HG03064 (cell line): Measurements from ENCODE around the gene GRAMD2A.
"Not testable (repeated sequence)": the region's sequence is repeated elsewhere in the genome, so short reads cannot be mapped to it uniquely, and the experiment has no call there.

Experiments
- ATAC-seq: cut with Tn5 transposase; IDR thresholded peaks from one replicate; pipeline ENCODE4 v1.9.1; 2021; ENCODE audit warnings: low read depth; ENCODE audit not compliant: unreplicated experiment

The GRAMD2A gene

DNA sequence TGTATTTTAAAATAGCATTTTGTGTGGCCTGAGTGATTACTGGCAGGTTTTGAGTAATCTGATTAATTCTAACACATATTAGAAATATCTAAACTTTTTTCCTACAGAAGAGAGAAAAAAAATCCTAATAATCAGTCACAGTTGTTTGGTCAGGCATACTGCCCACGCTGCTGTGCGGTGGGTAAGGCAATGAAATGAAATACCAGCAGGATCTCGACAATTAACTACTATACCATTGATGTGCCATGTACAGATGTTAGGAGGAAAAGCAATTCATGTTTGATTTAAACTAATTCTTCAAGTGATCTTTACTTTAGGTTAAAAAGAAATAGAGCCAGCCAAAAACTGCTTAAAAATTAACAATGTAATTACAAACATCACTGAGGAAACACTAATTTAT is 5.2 kb downstream of the GRAMD2A start:
- ATAC-seq, result no peak

DNA sequence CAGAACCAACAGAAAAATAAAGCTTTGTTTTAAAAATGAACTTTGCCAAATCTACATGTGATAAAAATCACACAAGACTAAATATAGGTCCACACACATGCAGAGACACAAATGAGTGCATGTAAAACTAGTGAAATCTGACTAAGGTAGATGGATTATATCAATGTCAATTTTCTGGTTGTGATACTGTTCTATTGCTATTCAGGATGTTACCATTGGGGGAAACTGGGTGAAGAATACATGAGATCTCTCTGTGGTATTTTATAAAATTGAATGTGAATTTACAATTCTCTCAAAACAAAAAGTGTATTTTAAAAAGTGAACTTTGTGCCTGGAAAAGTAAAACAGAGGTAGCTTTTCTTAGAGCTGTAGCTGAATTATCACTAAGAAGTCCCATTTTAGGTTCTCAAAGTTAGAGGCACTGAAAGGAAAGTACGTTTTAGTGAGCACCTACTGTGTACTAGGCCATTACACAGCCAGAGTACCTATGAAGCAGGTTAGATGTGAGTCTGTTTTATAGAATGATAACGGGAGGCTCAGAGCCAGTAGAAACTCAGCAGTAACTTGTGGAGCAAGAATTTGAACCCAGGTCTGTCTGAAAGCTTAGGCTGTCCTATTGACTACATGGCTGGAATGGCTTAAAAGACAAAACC is 8.2 kb downstream of the GRAMD2A start:
- no peak for ATAC-seq

DNA sequence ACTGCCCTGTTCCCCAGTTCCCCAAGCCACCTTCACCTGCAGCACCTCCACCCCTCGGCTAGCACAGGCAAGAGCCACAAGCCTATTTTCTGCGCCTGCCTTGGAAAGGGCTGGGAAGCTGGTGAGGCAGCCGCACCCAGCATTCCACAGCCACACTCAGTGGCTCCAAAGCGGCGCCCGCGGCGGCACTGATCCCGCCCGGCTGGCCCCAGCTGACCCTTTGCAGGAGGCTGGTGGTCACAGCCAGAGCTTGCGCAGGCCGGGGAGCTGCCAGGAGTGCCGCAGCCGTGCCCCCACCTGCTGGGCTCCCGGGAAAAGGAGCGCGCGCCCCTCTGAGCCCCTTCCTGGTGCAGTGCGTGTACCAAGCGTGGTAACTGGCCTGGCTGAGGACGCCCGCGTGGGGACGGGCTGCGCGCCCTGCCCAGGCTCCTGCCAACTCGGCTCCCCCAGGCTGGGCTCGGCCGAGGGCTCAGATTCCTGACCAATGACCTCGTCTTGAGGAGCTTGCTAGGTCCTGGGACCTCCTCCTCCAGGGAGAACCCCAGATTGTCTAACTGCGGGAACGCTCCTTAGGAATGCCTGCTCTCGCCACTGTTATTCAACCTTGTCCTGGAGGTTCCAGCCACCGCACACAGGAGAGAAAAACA is 13.3 kb downstream of the GRAMD2A start:
- ATAC-seq, result no peak

DNA sequence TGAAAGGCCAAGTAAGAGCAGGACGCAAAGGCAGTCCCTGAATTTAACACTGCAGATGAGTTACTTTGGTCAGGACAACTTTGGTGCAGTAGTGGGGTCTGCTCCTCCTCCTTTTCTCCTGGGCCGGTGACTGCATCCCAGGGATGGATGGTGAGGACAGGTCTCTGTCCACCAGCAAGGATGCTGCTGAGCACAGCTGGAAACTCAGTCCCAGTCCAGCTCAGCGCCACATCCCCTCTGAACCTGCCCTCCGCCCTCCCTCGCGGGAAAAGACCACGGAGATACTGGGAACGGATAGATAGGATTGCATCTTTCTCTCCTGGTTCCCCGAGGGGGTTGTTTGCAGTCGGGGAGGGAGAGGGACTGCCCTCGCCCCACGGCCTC is 13.8 kb downstream of the GRAMD2A start:
- ATAC-seq, result no peak

DNA sequence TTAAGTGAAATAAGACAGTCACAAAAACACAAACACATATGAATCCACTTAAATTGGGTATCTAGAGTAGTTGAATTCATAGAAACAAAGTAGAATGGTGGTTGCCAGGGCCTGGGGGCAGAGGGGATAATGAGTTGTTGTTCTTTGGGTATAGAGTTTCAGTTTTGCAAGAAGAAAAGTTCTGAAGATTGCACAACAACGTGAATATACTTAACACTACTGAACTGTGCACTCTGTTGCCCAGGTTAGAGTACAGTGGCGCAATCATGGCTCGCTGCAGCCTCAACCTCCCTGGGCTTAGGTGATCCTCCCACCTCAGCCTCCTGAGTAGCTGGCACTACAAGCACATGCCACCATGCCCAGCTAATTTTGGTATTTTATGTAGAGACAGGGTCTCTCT is 14.9 kb downstream of the GRAMD2A start:
- no peak for ATAC-seq

DNA sequence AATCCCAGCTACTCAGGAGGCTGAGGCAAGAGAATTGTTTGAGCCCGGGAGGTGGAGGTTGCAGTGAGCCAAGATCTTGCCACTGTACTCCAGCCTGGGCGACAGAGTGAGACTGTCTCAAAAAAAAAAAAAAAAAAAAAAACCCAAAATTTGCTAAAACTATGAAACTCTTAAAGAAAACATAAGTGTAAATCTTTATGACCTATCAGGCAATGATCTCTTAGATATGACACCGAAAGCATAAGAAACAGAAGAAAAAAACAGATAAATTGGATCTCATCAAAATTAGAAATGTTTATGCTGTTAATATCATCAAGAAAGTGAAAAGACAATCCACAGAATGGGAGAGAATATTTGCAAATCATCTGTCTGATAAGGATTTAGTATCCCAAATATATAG is 15.3 kb downstream of the GRAMD2A start:
- no peak for ATAC-seq

DNA sequence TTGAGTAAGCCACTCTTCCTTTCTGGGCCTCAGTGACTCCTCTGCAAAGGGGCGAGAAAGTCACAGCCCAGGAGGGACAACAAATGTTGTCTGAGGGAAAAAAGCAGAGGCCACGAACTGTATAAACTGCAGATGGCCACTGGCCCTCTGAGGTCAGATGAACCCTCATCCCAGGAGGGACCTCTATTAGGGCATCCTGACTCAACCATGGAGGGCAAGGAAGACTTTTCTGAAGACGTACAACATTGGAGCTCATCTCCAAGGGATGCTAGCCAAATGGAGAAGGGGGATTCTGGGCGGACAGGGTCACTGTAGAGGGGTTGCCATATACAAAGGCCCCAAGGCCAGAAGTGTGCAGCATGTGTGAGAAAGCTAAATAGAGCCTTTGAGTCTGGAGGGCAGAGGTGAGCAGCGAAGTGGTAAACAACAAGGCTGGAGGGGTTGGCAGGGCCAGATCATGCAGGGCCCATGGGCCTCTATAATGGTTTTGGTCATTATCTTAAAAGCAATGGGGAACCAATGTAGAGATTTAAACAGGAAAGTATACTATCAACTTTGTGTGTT is 16.7 kb downstream of the GRAMD2A start:
- ATAC-seq, result no peak

DNA sequence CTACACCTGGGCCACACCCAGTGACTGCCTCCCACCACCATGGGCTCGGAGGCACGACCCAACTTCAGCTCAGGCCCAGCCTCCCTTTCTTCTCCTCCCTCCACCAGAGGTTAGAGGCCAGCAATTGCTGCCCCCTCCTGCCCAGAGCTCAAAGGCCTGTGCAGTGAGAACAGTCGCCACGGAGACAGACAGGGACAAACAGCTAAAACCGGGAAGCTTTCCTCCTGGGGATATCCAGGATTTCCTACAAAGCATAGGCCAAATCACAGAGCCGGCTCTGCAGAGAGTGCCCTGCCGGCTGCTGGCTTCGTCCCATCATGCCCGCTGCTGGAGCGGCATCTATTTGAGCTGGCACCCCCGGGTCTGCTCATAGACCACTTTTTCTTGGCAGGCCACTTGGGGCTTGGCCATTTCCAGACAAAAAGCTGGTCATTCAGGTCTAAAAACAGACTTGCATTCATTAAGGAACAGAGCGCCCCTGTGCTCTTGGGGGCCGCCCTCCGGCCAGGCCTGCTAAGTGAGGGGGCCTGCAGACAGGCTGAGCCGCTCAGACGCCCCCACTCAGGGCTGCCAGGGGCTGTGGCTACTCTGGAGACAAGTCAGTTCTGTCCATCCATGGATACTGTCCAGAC is 17.5 kb downstream of the GRAMD2A start:
- ATAC-seq, result no peak

DNA sequence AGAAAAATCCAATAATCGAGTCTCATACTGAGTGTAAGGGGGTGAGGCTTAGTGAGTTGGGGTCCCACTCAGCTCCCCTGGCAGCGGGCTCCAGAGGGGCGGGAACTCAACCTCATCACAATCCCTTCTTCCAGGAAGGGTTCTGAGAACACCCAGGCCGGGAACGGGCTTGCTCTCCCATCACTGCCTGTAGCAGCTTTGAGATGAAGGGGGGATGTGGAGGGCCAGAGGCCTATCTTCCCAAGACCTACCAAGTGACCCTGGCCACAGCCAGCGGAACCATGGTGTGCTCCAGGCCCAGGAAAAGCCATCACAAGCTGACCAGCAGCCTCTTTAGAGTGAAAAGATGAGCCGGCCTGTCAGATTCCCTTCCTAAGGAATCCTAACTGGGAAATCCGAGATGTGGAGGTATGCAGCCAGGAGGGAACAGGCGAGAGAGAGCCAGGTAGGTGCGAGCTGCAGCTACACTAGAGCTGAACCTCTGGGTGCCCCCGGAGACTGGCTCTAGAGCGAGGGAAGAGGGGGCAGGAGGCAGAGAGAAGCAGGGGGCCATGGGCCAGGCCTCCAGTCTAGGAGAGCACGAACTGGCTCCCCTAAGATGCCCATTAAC is 18.5 kb downstream of the GRAMD2A start:
- ATAC-seq, result no peak

DNA sequence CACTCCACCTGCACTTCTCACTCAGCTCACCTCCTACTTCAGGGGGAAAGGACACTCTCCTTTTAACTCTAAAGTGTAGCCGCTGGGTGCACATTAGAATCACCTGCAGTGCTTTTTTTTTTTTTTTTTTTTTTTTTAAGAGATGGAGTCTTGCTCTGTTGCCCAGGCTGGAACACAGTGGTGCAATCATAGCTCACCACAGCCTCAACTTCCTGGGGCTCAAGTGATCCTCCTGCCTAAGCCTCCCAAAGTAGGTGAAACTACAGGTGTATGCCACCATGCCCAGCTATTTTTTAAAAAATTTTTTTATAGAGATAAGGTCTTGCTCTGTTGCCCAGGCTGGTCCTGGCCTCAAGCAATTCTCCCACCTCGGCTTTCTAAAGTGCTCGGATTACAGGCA is 20.8 kb downstream of the GRAMD2A start:
- ATAC-seq, result no peak

DNA sequence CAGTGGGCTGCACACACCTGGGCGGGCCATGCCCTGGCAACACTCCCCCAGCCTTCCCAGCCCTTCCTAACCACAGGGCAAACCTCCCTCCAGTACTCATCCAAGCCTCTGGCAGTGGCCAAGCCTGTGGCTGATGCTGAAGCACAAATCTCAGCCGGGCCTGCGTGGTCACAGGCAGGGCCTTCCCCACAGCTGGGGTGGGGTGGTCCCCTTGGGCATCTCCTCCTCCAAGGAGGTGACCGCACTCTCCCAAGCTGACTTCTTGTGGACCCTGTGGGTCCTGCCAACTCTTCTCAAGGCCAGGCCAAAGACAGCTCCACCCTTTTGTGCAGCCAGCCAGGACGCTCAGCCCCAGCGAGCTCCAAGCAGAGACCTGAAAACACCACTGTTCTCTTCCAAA is 21.4 kb downstream of the GRAMD2A start:
- ATAC-seq, result no peak

DNA sequence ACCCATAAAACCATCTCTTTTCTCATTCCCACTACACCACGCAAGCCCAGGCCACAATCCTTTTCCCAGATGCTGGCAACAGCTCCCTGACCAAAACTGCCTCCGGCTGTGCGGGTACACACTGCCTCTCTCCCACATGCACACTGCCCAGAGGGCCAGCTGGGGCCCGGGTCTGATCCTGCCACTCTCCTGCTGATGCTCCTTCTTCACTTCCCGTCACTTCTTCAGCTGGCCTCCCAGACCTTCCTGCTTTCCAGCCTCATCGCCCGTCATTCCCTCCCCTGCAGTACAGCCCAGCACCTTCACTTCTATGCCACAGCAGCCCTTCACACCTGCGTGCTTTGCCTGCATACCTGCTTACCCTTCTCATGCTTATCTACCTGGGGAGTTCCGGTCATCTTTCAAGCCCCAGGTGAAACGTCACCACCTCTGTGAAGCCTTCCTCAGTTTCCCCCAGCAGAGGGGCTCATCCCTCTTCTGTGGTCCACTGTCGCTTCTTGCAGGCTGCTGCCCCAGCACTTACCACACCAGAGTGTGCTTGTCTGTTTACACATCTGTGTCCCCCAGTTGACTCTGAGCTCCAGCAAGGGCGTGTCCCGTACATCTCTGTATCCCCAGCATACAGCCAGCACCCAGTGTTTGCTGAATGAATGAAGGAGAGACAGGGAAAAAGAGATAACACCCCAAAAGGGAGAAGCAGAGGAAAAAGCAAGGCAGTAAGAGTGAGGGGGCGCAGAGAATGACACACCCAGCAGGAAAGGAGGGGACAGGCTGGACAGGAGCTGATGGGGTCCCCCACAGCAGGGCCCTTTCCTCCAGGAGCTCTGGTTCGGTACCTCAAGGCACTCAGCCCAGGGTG is 22.2 kb downstream of the GRAMD2A start:
- no peak for ATAC-seq

DNA sequence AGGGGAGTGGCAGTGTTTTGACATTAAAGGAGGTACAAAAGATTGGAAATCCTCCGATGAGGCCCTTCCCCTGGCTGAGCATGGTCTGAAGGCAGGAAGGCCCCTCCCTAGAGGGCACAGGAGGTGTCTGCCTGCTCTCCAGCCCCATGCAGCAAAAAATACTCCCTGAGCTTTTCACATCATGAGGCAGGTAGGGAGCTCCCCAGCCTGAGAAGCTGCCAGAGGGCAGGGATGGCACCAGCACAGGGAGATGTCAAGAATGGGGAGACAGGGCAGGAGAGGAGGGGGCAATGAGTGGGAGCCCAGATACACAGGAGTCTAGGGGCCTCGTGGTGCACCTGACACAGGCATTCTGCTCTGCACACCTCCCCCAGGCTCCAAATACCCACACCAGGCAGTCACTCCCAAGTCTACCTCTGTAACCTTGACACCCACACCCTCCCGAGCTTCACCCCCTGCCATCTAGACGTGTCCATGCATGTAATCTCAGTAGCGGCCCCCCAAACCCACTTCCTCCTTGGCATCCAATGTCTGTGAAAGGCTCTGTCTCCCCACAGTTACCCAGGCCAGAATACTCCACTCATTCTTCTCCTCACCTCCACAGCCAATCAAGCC is 22.9 kb downstream of the GRAMD2A start:
- ATAC-seq, result no peak

DNA sequence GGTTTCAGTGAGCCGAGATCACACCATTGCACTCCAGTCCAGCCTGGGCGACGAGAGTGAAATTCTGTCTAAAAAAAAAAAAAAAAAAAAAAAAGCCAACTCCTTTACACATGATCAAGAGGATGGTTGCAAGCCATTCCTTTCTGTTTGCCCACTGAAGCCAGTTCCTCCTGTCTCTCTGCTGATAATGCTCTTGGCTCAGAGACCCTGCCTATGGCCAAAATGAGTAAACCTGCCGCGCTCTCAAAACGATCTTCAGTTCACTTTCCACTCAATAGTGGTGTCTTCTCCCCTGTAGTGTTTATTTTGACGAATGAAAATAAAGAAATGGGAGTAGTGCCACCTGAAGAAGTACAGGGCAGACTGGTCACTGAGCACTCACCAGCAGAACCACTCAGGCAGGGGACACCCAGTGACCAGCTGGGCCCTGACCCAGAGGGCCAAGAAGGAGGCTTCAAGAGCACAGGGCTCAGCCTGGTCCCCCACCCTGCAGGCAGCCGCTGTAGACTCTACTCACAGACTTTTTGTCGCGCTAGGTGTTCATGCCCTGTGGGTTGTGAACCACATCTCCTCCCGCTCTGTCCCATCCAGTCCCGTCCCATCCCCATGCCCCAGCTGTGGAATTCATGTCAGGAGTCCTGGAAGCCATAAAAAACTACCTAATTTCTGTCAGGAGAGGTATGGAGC is 23.6 kb downstream of the GRAMD2A start:
- ATAC-seq, result no peak

DNA sequence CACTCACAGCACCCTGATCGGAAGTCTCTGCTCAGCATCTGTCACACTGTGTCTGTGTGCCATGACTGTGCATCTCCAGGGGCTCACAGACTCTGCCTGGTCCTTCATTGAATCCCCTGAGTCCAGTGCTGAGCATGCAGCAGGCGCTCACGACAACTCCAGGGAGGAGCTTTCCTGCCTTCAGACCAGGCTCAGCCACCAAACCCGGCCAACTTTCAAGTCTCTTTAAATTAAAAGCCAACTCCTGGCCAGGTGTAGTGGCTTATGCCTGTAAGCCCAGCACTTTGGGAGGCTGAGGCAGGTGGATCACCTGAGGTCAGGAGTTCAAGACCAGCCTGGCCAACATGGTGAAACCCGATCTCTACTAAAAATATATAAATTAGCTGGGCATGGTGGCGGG is 24.2 kb downstream of the GRAMD2A start:
- ATAC-seq, result no peak

DNA sequence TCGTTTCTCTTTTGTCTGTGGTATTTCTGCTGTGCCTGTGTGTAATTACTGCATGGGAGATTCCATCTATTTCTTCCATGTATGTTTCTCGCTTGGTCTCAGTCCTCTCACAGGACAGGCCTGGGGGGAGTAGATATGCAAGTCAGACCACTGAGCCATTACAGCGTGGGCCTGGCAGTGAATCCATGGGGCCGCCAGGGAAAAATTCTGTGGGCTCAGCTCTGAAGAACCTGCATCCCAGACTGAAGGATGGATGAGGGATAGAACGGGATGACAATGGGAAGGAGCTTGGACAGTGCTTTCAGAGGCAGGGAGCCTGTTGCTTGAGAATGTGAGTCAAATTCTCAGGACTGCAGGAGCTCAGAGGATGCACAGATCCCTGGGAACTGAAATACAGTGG is 24.8 kb downstream of the GRAMD2A start:
- ATAC-seq, result no peak

DNA sequence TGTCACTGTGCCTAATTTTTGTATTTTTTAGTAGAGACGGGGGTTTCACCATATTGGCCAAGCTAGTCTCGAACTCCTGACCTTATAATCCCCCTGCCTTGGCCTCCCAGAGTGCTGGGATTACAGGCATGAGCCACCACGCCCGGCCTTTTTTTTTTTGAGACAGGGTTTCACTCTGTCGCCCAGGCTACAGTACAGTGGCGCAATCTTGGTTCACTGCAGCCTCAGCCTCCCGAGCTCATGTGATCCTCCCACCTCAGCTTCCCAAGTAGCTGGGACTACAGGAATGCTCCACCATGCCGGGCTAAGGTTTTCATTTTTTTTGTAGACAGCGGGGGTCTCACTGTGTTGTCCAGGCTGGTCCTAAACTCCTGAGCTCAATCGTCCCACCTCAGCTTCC is 25.6 kb downstream of the GRAMD2A start:
- not testable (repeated sequence) for ATAC-seq

DNA sequence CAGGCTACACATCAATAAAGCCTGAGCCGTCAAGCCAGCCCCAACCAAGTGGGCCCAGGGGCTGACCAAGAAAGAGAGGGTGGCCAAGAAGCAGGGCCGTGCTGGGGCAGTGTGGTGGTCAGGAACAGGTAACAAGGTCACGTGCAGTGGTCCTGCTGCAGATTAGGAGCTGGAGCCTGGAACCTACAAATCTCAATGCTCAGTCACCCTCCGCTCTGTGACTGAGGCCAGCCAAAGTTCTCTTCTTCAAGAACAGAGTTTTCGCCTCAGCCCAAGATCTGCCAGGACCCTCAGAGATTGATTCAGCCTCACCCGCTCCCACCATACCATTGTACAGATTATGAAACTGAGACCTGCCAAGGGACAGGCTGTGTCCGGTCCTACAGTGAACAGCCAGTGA is 26.9 kb downstream of the GRAMD2A start:
- no peak for ATAC-seq

DNA sequence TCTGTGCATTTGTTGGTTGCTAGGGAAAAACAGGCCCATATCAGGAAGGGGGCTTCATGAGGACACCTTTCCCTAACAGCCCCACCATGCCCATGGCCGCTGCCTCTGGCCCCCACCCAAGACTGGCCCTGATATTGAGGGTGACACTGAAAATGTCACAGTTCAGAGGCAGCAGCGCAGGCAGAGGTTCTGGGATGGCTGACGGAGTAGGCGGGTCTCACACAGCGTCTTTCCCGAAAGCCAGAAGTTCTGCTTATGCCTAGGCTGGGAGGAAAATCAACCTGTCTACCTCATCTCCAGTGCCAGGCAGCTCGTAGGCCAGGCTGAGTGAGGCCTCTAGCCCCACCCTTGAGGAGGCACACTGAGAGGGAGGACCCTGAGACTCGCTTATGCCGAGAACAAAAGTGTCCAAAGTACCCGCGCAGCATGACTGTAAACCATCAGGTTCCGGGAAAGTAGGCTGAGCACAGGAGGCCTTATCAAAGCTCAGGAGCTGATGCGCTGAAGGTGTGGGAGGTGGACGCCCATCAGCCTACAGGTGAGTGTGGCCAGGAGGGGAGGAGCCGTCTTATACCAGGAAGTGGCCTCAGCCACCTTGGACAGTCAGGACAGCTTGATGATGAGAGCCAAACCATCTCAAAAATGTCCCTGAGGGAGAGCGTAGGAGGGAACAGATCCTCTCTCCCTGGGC is 27.5 kb downstream of the GRAMD2A start:
- no peak for ATAC-seq
